GM18867 (cell line): ENCODE measurements around the gene PITPNM3.

Experiments used
- ATAC-seq: cut with Tn5 transposase; IDR thresholded peaks from one replicate; pipeline ENCODE4 v1.9.1; 2021; ENCODE audit warnings: mild to moderate bottlenecking, moderate library complexity; ENCODE audit not compliant: unreplicated experiment

Gene PITPNM3

DNA sequence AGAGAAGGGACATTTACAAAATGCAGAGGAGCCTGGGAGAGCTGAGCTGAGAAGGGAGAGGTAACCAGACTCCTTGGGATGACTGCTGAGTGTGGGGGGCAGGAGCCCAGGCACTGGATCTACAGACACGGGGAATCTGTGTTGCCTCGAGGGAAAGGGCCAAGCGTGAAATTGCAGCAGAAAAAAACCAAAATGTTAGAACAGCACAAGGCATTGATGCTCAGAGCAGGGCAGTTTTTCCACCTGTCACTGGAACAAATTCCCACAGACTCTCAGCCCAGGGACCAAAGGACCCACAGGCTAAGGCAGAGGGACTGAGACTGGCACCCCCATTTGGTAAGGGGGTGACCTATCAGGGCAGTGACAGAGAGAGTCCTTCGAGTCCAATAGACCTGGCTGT, 2.0 kb downstream of the PITPNM3 start:
- no peak for ATAC-seq

- no peak for ATAC-seq
Measured at GRCh38 chr17:6551869-6552531, 4.4 kb downstream of the PITPNM3 start.

DNA sequence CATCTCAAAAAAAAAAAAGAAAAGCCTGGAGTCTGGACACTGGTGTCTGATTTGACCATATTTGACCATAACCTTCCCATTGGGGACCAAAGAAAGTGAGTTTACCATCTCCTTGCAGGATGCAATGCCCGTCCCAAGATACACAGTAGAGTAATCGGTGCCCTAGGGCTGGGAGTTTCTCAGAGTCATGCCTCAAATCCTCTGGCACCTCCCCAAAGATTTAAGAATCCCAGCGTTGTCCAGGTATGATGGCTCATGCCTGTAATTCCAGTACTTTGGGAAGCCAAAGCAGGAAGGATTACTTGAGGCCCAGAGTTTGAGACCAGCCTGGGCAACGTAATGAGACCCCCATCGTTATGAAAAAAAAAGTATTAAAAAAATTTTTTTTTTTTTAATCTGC, 5.0 kb downstream of the PITPNM3 start:
- no peak for ATAC-seq

- ATAC-seq = no peak
Measured at GRCh38 chr17:6549384-6550036, 6.8 kb downstream of the PITPNM3 start.

- no peak for ATAC-seq
Measured at GRCh38 chr17:6548578-6549330, 7.6 kb downstream of the PITPNM3 start.

GRCh38 chr17:6548034-6548433, 8.3 kb downstream of the PITPNM3 start:
- ATAC-seq = no peak

GRCh38 chr17:6547336-6547735, 9.0 kb downstream of the PITPNM3 start:
- no peak for ATAC-seq

GRCh38 chr17:6546069-6546718, 10.2 kb downstream of the PITPNM3 start:
- no peak for ATAC-seq

DNA sequence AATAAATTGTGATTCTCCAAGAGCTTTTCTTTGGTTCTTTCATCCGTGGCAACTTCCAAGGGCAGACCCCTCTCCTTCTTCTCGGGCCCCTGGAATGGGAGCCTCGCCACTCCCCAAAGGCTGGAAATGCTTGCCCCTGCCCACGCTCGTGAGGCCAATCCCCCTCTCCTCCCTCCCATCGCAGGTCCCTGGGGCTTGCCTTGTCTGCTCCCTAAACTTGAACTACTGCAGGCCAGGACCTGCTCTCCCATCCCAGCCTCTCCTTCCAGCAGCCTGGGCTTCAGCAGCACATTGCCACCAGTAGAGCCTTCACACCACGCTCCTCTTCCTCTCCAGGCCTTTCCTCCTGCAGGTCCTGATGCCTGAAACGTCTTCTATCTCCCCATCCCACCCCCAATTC, 11.1 kb downstream of the PITPNM3 start:
- no peak for ATAC-seq

DNA sequence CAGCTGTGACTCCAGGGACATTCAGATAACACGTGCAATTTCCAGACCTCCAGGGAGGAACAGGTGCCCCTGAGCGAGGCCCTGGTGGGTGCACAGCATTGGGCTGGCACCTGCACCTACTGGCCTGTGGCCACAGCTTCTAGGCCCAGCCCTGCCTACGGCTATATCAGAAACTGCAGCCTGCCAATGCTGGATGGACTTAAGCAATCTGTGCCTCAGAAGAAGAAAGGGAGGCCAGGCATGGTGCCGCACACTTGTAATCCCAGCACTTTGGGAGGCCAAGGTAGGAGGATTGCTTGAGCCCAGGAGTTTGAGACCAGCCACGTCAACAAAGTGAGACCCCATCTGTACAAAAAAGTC, 12.4 kb downstream of the PITPNM3 start:
- no peak for ATAC-seq

- no peak for ATAC-seq
Measured at GRCh38 chr17:6543079-6544010, 13.0 kb downstream of the PITPNM3 start.

GRCh38 chr17:6542577-6542976, 13.8 kb downstream of the PITPNM3 start:
- no peak for ATAC-seq

DNA sequence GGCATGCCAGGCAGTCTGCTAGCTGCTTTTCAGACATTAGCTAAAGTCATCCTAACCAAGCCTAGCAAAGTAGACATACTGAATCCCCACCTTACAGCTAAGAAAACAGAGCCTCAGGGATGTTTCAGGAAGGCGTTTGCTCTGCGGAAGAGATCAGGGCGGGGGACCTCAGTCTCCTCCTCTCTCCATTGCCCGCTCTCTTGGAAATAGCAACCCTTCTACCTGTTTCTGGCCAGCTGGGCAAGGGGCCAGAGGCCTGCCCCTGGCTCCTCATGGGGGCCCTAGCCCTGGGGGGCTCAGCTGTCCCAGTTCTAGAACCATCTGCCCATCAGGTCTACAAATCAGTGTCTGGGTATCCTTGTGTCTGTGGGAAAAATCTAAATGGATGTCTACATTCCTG, 14.5 kb downstream of the PITPNM3 start:
- no peak for ATAC-seq

DNA sequence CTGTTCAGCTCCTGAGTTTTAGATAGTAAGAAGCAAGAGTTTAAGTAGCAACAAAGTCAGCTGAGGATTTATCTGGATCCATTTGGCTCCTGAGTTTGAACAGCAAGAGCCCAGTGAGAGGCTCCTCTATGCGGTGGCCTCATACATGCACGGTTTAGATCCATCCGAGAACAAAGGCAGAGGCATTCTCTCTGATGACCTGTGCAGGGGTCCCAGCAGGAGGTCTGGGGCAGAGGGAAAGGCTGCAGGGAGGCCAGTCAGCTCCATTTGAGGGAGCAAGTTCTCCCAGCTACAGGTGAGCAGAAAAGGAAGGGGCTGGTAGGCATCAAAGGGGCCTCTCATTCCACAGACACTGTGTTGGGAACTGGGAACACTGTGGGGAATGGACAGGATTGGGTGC, 16.5 kb downstream of the PITPNM3 start:
- no peak for ATAC-seq

- no peak for ATAC-seq
Measured at GRCh38 chr17:6536566-6537065, 19.7 kb downstream of the PITPNM3 start.

DNA sequence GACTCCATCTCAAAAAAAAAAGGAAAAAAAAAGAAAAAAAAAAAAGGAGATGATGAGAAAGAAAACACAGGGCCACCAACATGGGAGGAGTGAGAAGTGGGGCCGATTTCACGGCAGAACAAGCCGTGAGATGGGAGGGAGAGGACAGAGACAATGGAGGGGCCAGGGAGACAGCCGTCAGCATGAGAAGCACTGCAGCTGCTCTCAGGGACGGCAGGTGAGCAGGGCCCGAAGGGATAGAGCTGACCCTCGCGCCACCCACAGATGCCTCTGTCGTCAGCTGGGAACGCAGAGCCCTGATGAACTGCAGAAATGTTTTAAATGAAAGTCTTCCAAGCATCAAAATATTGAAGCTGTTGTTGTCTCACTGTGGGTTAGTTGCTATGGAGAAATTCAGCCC, 20.3 kb downstream of the PITPNM3 start:
- no peak for ATAC-seq

DNA sequence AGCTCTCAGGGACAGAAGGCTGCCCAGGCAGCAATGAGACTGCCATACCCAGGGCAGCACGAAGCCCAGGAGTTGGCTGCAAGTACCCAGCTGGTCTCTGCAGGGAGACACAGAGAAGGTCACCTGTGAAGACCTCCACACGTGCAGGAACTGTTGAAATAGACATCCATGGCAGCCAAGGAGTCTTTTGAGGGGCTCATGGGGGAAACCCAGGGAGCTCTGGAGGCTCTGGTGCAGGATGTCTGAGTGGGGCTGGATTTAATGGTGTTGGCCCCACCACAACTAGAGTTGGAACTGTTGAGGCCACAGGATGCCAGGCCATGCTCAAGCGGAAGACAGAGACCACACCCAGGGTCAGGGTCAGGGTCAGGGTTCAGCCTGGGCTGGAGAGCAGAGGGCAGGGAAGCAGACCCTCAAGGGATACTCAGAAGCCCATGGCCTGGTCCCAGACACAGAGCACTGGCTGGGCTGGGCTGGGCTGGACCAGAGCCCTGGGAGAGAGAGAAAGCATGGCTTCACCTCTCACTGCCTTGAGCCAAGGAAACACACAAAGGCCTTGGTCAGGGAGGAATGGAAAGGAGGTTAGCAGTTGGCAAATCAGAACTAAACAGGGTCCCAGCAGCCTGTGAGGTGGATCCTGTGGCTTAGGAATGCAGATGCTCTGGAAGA, 21.4 kb downstream of the PITPNM3 start:
- ATAC-seq = no peak

- no peak for ATAC-seq
Measured at GRCh38 chr17:6532441-6532885, 23.9 kb downstream of the PITPNM3 start.

GRCh38 chr17:6531575-6531974, 24.8 kb downstream of the PITPNM3 start:
- no peak for ATAC-seq
